Measurements from ENCODE around the gene FAM120A. TPM values are rescaled to one million over a fixed set of nuclear protein-coding genes. Genes with fewer than 3 reads are reported as not detected.

The FAM120A gene
- total RNA-seq, 4 donors from 2014 or later, result 67.5 to 108 (median 89.8) TPM

- H3K36me3 ChIP-seq, result no peaks in the 10 kb centered on the region
- H3K9me3 ChIP-seq, result no peaks in the 10 kb centered on the region
- H3K27me3 ChIP-seq, result no peaks in the 10 kb centered on the region
- 54% methylated on average over 2 of the region's 2 CpGs for WGBS
- H3K4me3 ChIP-seq, result no peak overlapping the region
- DNase-seq (ENCODE audit: low spot score in 2 of 2), result no peak
- peaks cover 58% of the 10 kb centered on the region for H3K4me1 ChIP-seq
- TF ChIP-seq POLR2AphosphoS5 (IDR thresholded peaks at IDR 0.05) (no peak), EP300 (IDR thresholded peaks at IDR 0.05) (no peak), POLR2A (IDR thresholded peaks at IDR 0.05) (no peak)
- TF ChIP-seq, protein P1, sequence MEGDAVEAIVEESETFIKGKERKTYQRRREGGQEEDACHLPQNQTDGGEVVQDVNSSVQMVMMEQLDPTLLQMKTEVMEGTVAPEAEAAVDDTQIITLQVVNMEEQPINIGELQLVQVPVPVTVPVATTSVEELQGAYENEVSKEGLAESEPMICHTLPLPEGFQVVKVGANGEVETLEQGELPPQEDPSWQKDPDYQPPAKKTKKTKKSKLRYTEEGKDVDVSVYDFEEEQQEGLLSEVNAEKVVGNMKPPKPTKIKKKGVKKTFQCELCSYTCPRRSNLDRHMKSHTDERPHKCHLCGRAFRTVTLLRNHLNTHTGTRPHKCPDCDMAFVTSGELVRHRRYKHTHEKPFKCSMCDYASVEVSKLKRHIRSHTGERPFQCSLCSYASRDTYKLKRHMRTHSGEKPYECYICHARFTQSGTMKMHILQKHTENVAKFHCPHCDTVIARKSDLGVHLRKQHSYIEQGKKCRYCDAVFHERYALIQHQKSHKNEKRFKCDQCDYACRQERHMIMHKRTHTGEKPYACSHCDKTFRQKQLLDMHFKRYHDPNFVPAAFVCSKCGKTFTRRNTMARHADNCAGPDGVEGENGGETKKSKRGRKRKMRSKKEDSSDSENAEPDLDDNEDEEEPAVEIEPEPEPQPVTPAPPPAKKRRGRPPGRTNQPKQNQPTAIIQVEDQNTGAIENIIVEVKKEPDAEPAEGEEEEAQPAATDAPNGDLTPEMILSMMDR (IDR thresholded peaks at IDR 0.05), result no peak
- H3K27ac ChIP-seq, result no peak overlapping the region
Observed at GRCh38 chr9:93456504-93456903, 5.0 kb downstream of the FAM120A start.

GRCh38 chr9:93457006-93457405 is 5.5 kb downstream of the FAM120A start:
- TF ChIP-seq EP300 (IDR thresholded peaks at IDR 0.05) (no peak), POLR2A (IDR thresholded peaks at IDR 0.05) (no peak), POLR2AphosphoS5 (IDR thresholded peaks at IDR 0.05) (no peak)
- TF ChIP-seq, protein P1 (IDR thresholded peaks at IDR 0.05), result no peak
- peaks cover 62% of the 10 kb centered on the region for H3K4me1 ChIP-seq
- H3K27ac ChIP-seq, result no peak overlapping the region
- no peak overlapping the region for H3K4me3 ChIP-seq
- H3K36me3 ChIP-seq, result no peaks in the 10 kb centered on the region
- H3K9me3 ChIP-seq, result no peaks in the 10 kb centered on the region
- no peak for DNase-seq (ENCODE audit: low spot score in 2 of 2)
- 68% methylated on average over 1 of the region's 1 CpG for WGBS
- H3K27me3 ChIP-seq, result no peaks in the 10 kb centered on the region

GRCh38 chr9:93458712-93459111 is 7.2 kb downstream of the FAM120A start:
- 67% methylated on average over 4 of the region's 4 CpGs for WGBS
- Histone ChIP-seq H3K4me3 (no peak overlapping the region), H3K9me3 (no peaks in the 10 kb centered on the region), H3K4me1 (peaks cover 62% of the 10 kb centered on the region), H3K27ac (no peak overlapping the region), H3K27me3 (no peaks in the 10 kb centered on the region), H3K36me3 (no peaks in the 10 kb centered on the region)
- TF ChIP-seq POLR2A (IDR thresholded peaks at IDR 0.05), result no peak
- no peak for TF ChIP-seq POLR2AphosphoS5 (IDR thresholded peaks at IDR 0.05)
- TF ChIP-seq, protein P1 (IDR thresholded peaks at IDR 0.05), result no peak
- TF ChIP-seq EP300 (IDR thresholded peaks at IDR 0.05), result no peak
- no peak for DNase-seq (ENCODE audit: low spot score in 2 of 2)

GRCh38 chr9:93459432-93459847 is 8.0 kb downstream of the FAM120A start:
- no peak for TF ChIP-seq POLR2A (IDR thresholded peaks at IDR 0.05)
- no peak for TF ChIP-seq EP300 (IDR thresholded peaks at IDR 0.05)
- no peak for TF ChIP-seq POLR2AphosphoS5 (IDR thresholded peaks at IDR 0.05)
- TF ChIP-seq, protein P1 (IDR thresholded peaks at IDR 0.05), result no peak
- no peaks in the 10 kb centered on the region for H3K36me3 ChIP-seq
- H3K4me1 ChIP-seq, result peaks cover 62% of the 10 kb centered on the region
- H3K4me3 ChIP-seq, result no peak overlapping the region
- H3K27ac ChIP-seq, result no peak overlapping the region
- no peak for DNase-seq (ENCODE audit: low spot score in 2 of 2)
- H3K27me3 ChIP-seq, result no peaks in the 10 kb centered on the region
- no peaks in the 10 kb centered on the region for H3K9me3 ChIP-seq

- TF ChIP-seq, protein P1 (IDR thresholded peaks at IDR 0.05), result no peak
- no peak for TF ChIP-seq POLR2A (IDR thresholded peaks at IDR 0.05)
- no peak for TF ChIP-seq POLR2AphosphoS5 (IDR thresholded peaks at IDR 0.05)
- no peak for TF ChIP-seq EP300 (IDR thresholded peaks at IDR 0.05)
- 82% methylated on average over 3 of the region's 3 CpGs for WGBS
- peaks cover 60% of the 10 kb centered on the region for H3K4me1 ChIP-seq
Observed at GRCh38 chr9:93460689-93461413, 9.4 kb downstream of the FAM120A start.

More at GRCh38 chr9:93460689-93461413, 9.4 kb downstream of the FAM120A start:
- no peaks in the 10 kb centered on the region for H3K36me3 ChIP-seq
- no peak for DNase-seq (ENCODE audit: low spot score in 2 of 2)
- H3K9me3 ChIP-seq, result no peaks in the 10 kb centered on the region
- no peaks in the 10 kb centered on the region for H3K27me3 ChIP-seq
- H3K4me3 ChIP-seq, result no peak overlapping the region
- H3K27ac ChIP-seq, result no peak overlapping the region
